PC-9 (cell line): ENCODE data around the gene SOX4.

Experiments used
- EZH2 ChIP-seq: fragments of 200-600 bp; sonication (generic); IDR thresholded peaks from 2 replicates; pipeline ENCODE4 v1.8.0; 2017; ENCODE audit warnings: antibody characterized with exemption, low read depth
- TF ChIP-seq, protein P1 (sequence below): fragments of 200-600 bp; sonication (generic); conservative IDR thresholded peaks from 2 replicates; pipeline ENCODE4 v1.6.1; 2017; ENCODE audit warnings: mixed run types, antibody characterized with exemption, mild to moderate bottlenecking, moderate library complexity

DNA sequence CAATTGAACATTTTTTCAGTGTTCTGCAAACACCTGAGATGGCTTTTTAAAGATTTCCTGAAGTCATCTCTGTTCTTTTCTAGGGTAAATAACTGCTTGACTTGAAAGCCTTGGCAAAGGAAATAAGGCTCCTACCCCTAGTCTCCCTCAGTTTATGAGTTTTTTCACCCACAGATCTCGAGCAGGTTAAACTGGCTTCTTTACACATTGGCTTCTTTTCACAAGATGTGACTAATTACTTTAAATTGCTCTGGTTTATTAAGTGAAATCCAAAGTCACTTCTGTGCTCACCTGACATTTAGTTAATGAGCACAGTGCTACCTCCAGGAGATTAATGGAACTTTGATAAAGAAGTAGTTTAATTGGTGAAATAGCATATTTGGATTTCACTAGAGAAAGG is 33.2 kb downstream of the SOX4 start:
- TF ChIP-seq, protein P1, sequence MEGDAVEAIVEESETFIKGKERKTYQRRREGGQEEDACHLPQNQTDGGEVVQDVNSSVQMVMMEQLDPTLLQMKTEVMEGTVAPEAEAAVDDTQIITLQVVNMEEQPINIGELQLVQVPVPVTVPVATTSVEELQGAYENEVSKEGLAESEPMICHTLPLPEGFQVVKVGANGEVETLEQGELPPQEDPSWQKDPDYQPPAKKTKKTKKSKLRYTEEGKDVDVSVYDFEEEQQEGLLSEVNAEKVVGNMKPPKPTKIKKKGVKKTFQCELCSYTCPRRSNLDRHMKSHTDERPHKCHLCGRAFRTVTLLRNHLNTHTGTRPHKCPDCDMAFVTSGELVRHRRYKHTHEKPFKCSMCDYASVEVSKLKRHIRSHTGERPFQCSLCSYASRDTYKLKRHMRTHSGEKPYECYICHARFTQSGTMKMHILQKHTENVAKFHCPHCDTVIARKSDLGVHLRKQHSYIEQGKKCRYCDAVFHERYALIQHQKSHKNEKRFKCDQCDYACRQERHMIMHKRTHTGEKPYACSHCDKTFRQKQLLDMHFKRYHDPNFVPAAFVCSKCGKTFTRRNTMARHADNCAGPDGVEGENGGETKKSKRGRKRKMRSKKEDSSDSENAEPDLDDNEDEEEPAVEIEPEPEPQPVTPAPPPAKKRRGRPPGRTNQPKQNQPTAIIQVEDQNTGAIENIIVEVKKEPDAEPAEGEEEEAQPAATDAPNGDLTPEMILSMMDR: no peak
- no peak for TF ChIP-seq EZH2
